Endothelial cell of umbilical vein (primary cell): ENCODE results near the gene COQ5. TPM values are rescaled to one million over a fixed set of nuclear protein-coding genes. Genes with fewer than 3 reads are reported as not detected.

Experiments
- BruUV-seq: library from RNA; stranded (reverse); fragments of 400-500 nt; replicated peaks from 2 replicates; lab custom pipeline; 2021; lab: Mats Ljungman, UMichigan
- CTCF ChIA-PET: fragments of 300-600, 350-600 bp; sonication (Branson Sonifier 250); formaldehyde crosslinking; loops from one replicate; lab custom pipeline; 2021; ENCODE audit warnings: antibody characterized with exemption, inconsistent platforms; lab: Charles Lee
- POLR2A ChIA-PET: fragments of 300-600, 350-600 bp; sonication (Branson Sonifier 250); formaldehyde crosslinking; loops from one replicate; lab custom pipeline; 2021; ENCODE audit warnings: antibody characterized with exemption, inconsistent platforms; lab: Charles Lee
- DNase-seq: peaks from one replicate; pipeline ENCODE4 v3.0.0-alpha.2; 2011; ENCODE audit warnings: low read depth, low spot score
- FAIRE-seq: peaks from 2 replicates; lab custom pipeline; 2011; peaks lifted over from hg19 to GRCh38; lab: Jason Lieb, UNC
- H2AFZ ChIP-seq: 2 replicates; pipeline ENCODE4 v1.6.0; 2012; ENCODE audit warnings: low read depth, low read length, control low read depth, inconsistent platforms
- H3K27ac ChIP-seq: 2 replicates; pipeline ENCODE4 v1.5.1; 2011; ENCODE audit warnings: low read depth, mild to moderate bottlenecking, control low read depth, low read length, moderate library complexity; ENCODE audit not compliant: insufficient read depth
- H3K27me3 ChIP-seq, 2 experiments: 2 replicates each; pipeline versions ENCODE4 v1.6.0 to v1.6.1; 2011; ENCODE audit warnings: low read length in 2 of 2, mixed read lengths in 1 of 2; ENCODE audit not compliant: control insufficient read depth in 2 of 2, insufficient read depth in 2 of 2
- H3K36me3 ChIP-seq, 2 experiments: 2 replicates in 1 of 2; 3 replicates in 1 of 2; pipeline ENCODE4 v1.5.1; 2011; ENCODE audit warnings: low read length in 2 of 2, mild to moderate bottlenecking in 1 of 2, moderate library complexity in 1 of 2; ENCODE audit not compliant: control insufficient read depth in 2 of 2, insufficient read depth in 2 of 2; ENCODE audit errors: extremely low read depth in 1 of 2
- H3K4me1 ChIP-seq: 3 replicates; pipeline ENCODE4 v1.5.1; 2011; ENCODE audit warnings: mild to moderate bottlenecking, low read length; ENCODE audit not compliant: control insufficient read depth, insufficient read depth; ENCODE audit errors: extremely low read depth
- H3K4me2 ChIP-seq: 2 replicates; pipeline ENCODE4 v1.6.1; 2011; ENCODE audit warnings: low read length, control low read depth, mixed read lengths; ENCODE audit not compliant: insufficient read depth
- H3K4me3 ChIP-seq, 3 experiments: fragments of 200-600 bp in 1 of 3; sonication (generic), shearing (Covaris generic) in 1 of 3; replicated peaks in 1 of 3; 2 replicates each; pipeline ENCODE4 v1.5.1; 2011 to 2016; ENCODE audit warnings: control low read depth in 3 of 3, low read length in 3 of 3, mild to moderate bottlenecking in 2 of 3, inconsistent platforms in 1 of 3, low read depth in 1 of 3, moderate library complexity in 1 of 3; ENCODE audit not compliant: insufficient read depth in 1 of 3
- H3K79me2 ChIP-seq: 2 replicates; pipeline ENCODE4 v1.6.0; 2012; ENCODE audit warnings: low read length, inconsistent platforms; ENCODE audit not compliant: control insufficient read depth, insufficient read depth
- H3K9ac ChIP-seq: replicated peaks from 2 replicates; pipeline ENCODE3; 2011; ENCODE audit warnings: low read length, control low read depth; ENCODE audit not compliant: insufficient read depth; ENCODE audit errors: extremely low read depth
- H3K9me1 ChIP-seq: replicated peaks from 3 replicates; pipeline ENCODE4 v1.6.0; 2011; ENCODE audit warnings: mild to moderate bottlenecking, low read length; ENCODE audit not compliant: control insufficient read depth, insufficient read depth; ENCODE audit errors: extremely low read depth
- H3K9me3 ChIP-seq: replicated peaks from 2 replicates; pipeline ENCODE4 v1.5.1; 2012; ENCODE audit warnings: low read length, inconsistent platforms; ENCODE audit not compliant: control insufficient read depth, insufficient read depth
- H4K20me1 ChIP-seq: replicated peaks from 2 replicates; pipeline ENCODE3; 2011; ENCODE audit warnings: mild to moderate bottlenecking, low read length; ENCODE audit not compliant: control insufficient read depth, insufficient read depth; ENCODE audit errors: extremely low read depth
- EZH2 ChIP-seq: IDR thresholded peaks from 2 replicates; pipeline ENCODE4 v1.6.1; 2012; ENCODE audit warnings: borderline replicate concordance, low read depth, mild to moderate bottlenecking, moderate library complexity, low read length, inconsistent platforms; ENCODE audit not compliant: severe bottlenecking
- FOS ChIP-seq: IDR thresholded peaks from 2 replicates; pipeline ENCODE4 v1.6.1; 2011; ENCODE audit warnings: mild to moderate bottlenecking, low read length, moderate library complexity, borderline replicate concordance; ENCODE audit not compliant: insufficient read depth
- GATA2 ChIP-seq: IDR thresholded peaks from 2 replicates; pipeline ENCODE4 v1.7.0; 2011; ENCODE audit warnings: low read depth, mild to moderate bottlenecking, moderate library complexity, mixed read lengths, low read length; ENCODE audit not compliant: insufficient read length, insufficient read depth
- JUN ChIP-seq: IDR thresholded peaks from 2 replicates; pipeline ENCODE4 v1.6.1; 2011; ENCODE audit warnings: borderline replicate concordance, low read depth; ENCODE audit not compliant: insufficient read length, insufficient read depth
- MYC ChIP-seq: IDR thresholded peaks from one replicate; pipeline ENCODE4 v1.6.1; 2011; ENCODE audit warnings: mild to moderate bottlenecking, low read depth, low read length
- POLR2A ChIP-seq: IDR thresholded peaks from 2 replicates; pipeline ENCODE4 v1.6.1; 2012; ENCODE audit warnings: low read depth, mild to moderate bottlenecking, control low read depth, low read length
- POLR2AphosphoS5 ChIP-seq: IDR thresholded peaks from 2 replicates; pipeline ENCODE4 v1.6.1; 2012; ENCODE audit warnings: low read depth, mild to moderate bottlenecking, control low read depth, low read length, moderate library complexity; ENCODE audit not compliant: insufficient read depth
- dilution Hi-C: fragments of 300-500 bp; cut with MboI; formaldehyde crosslinking; loops from one replicate; pipeline ENCODE4 v1.15.0; 2019; ENCODE audit warnings: low sequenced_read_pairs; ENCODE audit not compliant: extremely low pct_ligation_motif_present
- intact Hi-C: fragments of 100-400 bp; cut with micrococcal nuclease; formaldehyde crosslinking; loops from one replicate; pipeline ENCODE4 v1.10.0; 2022
- polyA plus RNA-seq, 4 experiments: library from polyadenylated mRNA; depleted of rRNA in 3 of 4; stranded (reverse) in 3 of 4; unstranded in 1 of 4; fragments of >200 nt; gene quantifications; 2 replicates each; pipeline versions ENCODE4 v1.2.1 to v1.2.3, GENCODE V29; 2011 to 2012; ENCODE audit warnings: missing spikeins in 1 of 4
- total RNA-seq: library from RNA; stranded (reverse); gene quantifications from 2 replicates; pipeline ENCODE4 v1.2.3, GENCODE V29; 2021
- TF ChIP-seq, protein P1 (sequence below), 2 donors: IDR thresholded peaks; 1 replicate in 1 of 2; 2 replicates in 1 of 2; pipeline ENCODE4 v1.5.1; 2011; ENCODE audit warnings: low read length in 2 of 2, mild to moderate bottlenecking in 2 of 2, moderate library complexity in 2 of 2, control low read depth in 1 of 2, inconsistent platforms in 1 of 2, low read depth in 1 of 2; ENCODE audit not compliant: insufficient read depth in 1 of 2; ENCODE audit errors: extremely low read depth in 1 of 2
- TF ChIP-seq, protein P2 (sequence below): IDR thresholded peaks from 2 replicates; pipeline ENCODE4 v1.6.1; 2011; ENCODE audit not compliant: insufficient read depth, insufficient read length

Gene COQ5
- total and polyA plus RNA-seq, 2 donors (not counting 3 experiments of a cell fraction or from before 2014, with no cell fraction given), result 19.7 to 23.7 TPM

DNA sequence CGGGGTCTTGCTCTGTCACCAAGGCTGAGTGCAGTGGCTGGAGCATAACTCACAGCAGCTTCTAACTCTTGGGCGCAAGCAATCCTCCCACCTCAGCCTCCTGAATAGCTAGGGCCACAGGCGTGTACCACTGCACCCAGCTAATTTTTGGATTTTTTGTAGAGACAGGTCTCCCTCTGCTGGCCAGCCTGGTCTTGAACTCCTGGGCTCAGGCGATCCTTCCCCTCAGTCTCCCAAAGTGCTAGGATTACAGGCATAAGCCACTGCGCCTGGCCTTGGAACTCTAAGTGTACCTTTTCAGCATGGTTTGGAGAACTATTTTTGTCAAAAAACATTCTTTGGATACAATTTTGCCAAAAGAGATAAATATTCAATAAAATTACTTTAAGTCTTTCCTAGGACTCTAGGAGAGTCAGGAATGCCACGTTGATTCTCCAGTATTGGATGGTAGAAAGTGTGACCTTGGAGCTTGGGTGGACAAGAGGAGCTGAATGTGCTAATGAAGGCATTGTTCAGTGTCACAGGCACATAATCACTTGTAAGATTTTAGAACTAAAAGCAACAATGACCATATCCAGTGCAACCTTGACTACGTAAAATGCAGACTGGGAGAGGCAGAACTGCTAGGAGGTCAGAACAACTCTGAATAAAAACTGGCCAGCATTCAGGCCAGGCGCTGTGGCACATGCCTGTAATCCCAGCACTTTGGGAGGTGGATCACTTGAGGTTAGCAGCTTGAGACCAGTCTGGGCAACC is 62.2 kb downstream of the COQ5 start:
- H3K4me1 ChIP-seq, result peaks cover 3% of the 10 kb centered on the region
- H3K36me3 ChIP-seq, result peaks cover 26 to 32% of the 10 kb centered on the region in 2 experiments
- no peaks in the 10 kb centered on the region for H3K27me3 ChIP-seq
- H3K9me1 ChIP-seq, result no peaks in the 10 kb centered on the region
- intact Hi-C loops, result loop anchor here (1.0 kb wide), 2 partner anchors 27 to 110 kb away; no protein-coding TSS in a partner anchor
- H3K4me2 ChIP-seq, result no peak overlapping the region
- FAIRE-seq, result peak; percentile 78
- no TSS peak for BruUV-seq
- H3K9me3 ChIP-seq, result no peaks in the 10 kb centered on the region
- H4K20me1 ChIP-seq, result peaks cover 2% of the 10 kb centered on the region
- no peak overlapping the region for H2AFZ ChIP-seq
- dilution Hi-C loops, result no loop called here
- peak; percentile 29 for DNase-seq
- CTCF ChIA-PET, result interaction anchor here (0.7 to 3.9 kb wide), 9 partner anchors 8 to 115 kb away, joined by 3 to 29 read pairs (median 5); partner anchors contain the start of genes COX6A1, DYNLL1 and POP5
- no peak overlapping the region for H3K4me3 ChIP-seq
- H3K9ac ChIP-seq, result no peak overlapping the region
- H3K79me2 ChIP-seq, result peaks cover 59% of the 10 kb centered on the region
- POLR2A ChIA-PET, result no interaction called here
- no peak for TF ChIP-seq MYC
- TF ChIP-seq, protein P1, sequence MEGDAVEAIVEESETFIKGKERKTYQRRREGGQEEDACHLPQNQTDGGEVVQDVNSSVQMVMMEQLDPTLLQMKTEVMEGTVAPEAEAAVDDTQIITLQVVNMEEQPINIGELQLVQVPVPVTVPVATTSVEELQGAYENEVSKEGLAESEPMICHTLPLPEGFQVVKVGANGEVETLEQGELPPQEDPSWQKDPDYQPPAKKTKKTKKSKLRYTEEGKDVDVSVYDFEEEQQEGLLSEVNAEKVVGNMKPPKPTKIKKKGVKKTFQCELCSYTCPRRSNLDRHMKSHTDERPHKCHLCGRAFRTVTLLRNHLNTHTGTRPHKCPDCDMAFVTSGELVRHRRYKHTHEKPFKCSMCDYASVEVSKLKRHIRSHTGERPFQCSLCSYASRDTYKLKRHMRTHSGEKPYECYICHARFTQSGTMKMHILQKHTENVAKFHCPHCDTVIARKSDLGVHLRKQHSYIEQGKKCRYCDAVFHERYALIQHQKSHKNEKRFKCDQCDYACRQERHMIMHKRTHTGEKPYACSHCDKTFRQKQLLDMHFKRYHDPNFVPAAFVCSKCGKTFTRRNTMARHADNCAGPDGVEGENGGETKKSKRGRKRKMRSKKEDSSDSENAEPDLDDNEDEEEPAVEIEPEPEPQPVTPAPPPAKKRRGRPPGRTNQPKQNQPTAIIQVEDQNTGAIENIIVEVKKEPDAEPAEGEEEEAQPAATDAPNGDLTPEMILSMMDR (IDR thresholded peaks at IDR 0.05; ENCODE audit: extremely low read depth in 1 of 2, insufficient read depth in 1 of 2, low read depth in 1 of 2, low read length in 2 of 2), result peak; percentile 36 to 55
- H3K27ac ChIP-seq, result no peak overlapping the region

DNA sequence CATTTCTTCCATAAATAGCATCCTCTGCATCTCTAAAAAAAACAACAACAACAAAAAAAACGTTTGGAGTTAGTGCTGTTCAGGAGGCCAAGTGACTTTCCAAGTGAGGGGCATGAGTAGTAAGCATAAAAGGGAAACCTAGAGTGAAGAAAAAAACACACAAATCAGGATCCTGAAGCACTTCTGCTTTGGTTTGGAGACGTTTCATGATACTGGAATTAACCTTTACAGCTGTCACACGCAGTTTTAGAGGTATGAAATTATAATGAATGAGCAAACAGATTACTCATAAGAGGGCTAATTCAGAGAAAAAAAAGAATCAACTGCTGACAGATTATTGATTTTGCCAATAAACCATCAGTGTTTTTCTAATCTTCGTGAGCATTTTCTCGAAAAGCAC is 63.2 kb downstream of the COQ5 start:
- Histone ChIP-seq H3K36me3 (peaks cover 32% of the 10 kb centered on the region in 2 experiments), H2AFZ (no peak overlapping the region), H3K4me3 (no peak overlapping the region), H3K4me2 (no peak overlapping the region), H3K79me2 (peaks cover 59% of the 10 kb centered on the region), H4K20me1 (peaks cover 2% of the 10 kb centered on the region), H3K4me1 (peaks cover 3% of the 10 kb centered on the region), H3K9me3 (no peaks in the 10 kb centered on the region), H3K27ac (no peak overlapping the region), H3K9ac (no peak overlapping the region), H3K27me3 (no peaks in the 10 kb centered on the region), H3K9me1 (no peaks in the 10 kb centered on the region)
- BruUV-seq, result no TSS peak
- DNase-seq (no peak), FAIRE-seq (no peak)
- ChIA-PET POLR2A (no interaction called here), CTCF (interaction anchor here (0.7 to 3.9 kb wide), 5 partner anchors 9 to 116 kb away, joined by 3 to 29 read pairs (median 5); partner anchors contain the start of genes DYNLL1 and POP5)
- intact Hi-C loops, result loop anchor here (1.0 kb wide), 2 partner anchors 26 to 109 kb away; no protein-coding TSS in a partner anchor
- dilution Hi-C loops, result no loop called here
- no peak for TF ChIP-seq JUN
- TF ChIP-seq POLR2AphosphoS5, result no peak
- TF ChIP-seq, protein P2, sequence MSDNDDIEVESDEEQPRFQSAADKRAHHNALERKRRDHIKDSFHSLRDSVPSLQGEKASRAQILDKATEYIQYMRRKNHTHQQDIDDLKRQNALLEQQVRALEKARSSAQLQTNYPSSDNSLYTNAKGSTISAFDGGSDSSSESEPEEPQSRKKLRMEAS, result no peak
- TF ChIP-seq GATA2, result no peak
- no peak for TF ChIP-seq POLR2A
- no peak for TF ChIP-seq EZH2
- no peak for TF ChIP-seq FOS
- no peak for TF ChIP-seq MYC
- TF ChIP-seq, protein P1 (IDR thresholded peaks at IDR 0.05; ENCODE audit: extremely low read depth in 1 of 2, insufficient read depth in 1 of 2, low read depth in 1 of 2, low read length in 2 of 2), result no peak
